ENCODE data around the gene CEP55.

The CEP55 gene

DNA sequence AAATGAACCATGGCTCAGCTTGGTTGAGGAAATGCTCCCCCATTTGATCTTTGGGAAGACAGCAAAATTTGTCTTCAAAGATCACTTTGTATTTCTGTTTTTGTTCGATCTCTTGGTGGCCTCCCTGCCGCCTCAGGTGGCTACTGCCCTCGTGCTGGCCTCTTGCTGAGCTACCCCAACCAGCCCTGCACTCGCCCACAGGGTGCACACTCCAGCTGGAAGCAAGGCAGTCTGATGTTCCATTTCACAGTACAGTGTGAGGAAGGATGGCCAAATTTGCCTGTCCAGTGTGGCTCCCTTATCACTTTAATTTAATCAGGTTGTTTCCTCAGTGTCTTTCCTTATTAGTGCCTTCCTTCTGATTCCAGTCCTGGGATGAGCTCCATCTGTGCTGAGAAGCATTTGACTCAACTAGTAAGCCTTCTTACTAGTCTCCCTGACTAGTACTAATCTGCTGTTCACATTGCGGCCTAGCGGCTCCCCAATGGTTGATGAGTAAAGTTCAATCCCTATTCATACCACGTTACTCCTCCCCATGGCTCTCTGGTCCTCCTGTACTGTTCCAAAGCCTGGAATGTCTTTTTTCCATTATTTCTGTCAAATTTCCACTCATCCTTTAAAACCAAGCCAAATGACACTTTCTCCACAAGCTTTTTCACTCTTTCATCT, 22.5 kb upstream of the CEP55 start:
- POLR2A ChIA-PET: interaction anchor here (0.8 to 2.0 kb wide), 2 partner anchors 8 to 96 kb away, joined by 3 to 4 read pairs; partner anchors contain the start of gene MYOF

DNA sequence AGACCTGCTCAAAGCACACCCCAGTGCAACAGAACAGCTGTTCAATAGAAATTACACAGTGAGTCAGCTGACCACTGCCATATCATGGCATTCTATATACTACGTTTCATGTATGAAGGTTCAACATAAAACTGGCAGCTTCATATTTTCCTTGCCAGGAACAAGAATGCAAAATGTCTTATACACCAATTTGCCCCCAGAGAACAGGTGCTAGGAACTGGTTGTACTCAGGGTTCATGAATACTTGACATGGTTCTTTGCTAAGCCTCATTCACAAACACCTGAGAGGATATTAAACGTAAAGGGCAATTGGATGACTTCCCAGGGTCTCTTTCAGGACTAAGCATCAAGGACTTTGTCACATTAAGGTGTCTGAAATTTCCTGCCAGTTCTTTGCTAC, 21.2 kb upstream of the CEP55 start:
- POLR2A ChIA-PET: no interaction called here
- TF ChIP-seq ZNF384 (IDR thresholded peaks at IDR 0.05) (no peak), CTBP1 (IDR thresholded peaks at IDR 0.05; ENCODE audit: borderline replicate concordance) (no peak)

More for the DNA sequence above, 22.5 kb upstream of the CEP55 start:
- TF ChIP-seq NFRKB (IDR thresholded peaks at IDR 0.05) (no peak), SUZ12 (IDR thresholded peaks at IDR 0.05) (no peak), ZNF384 (IDR thresholded peaks at IDR 0.05) (no peak), ARNT (IDR thresholded peaks at IDR 0.05) (no peak), LEF1 (IDR thresholded peaks at IDR 0.05; ENCODE audit: borderline replicate concordance) (no peak), FOXK2 (IDR thresholded peaks at IDR 0.05) (no peak), BHLHE40 (IDR thresholded peaks at IDR 0.05; ENCODE audit: borderline replicate concordance) (no peak), FOXM1 (IDR thresholded peaks at IDR 0.05; ENCODE audit: borderline replicate concordance) (no peak), TARDBP (IDR thresholded peaks at IDR 0.05) (no peak), SP1 (IDR thresholded peaks at IDR 0.05) (no peak), CTBP1 (IDR thresholded peaks at IDR 0.05; ENCODE audit: borderline replicate concordance) (no peak), L3MBTL2 (conservative IDR thresholded peaks at IDR 0.05) (no peak), ELF4 (IDR thresholded peaks at IDR 0.05) (no peak), FOXA1 (IDR thresholded peaks at IDR 0.05) (no peak), HDGF (IDR thresholded peaks at IDR 0.05; ENCODE audit: borderline replicate concordance) (no peak)
- TF ChIP-seq, protein P1, sequence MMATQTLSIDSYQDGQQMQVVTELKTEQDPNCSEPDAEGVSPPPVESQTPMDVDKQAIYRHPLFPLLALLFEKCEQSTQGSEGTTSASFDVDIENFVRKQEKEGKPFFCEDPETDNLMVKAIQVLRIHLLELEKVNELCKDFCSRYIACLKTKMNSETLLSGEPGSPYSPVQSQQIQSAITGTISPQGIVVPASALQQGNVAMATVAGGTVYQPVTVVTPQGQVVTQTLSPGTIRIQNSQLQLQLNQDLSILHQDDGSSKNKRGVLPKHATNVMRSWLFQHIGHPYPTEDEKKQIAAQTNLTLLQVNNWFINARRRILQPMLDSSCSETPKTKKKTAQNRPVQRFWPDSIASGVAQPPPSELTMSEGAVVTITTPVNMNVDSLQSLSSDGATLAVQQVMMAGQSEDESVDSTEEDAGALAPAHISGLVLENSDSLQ (IDR thresholded peaks at IDR 0.05): no peak
- DNase-seq (ENCODE audit: extremely low spot score): no peak
- CTCF ChIA-PET: interaction anchor here (0.6 kb wide), 2 partner anchors 88 to 95 kb away, joined by 3 read pairs; no protein-coding TSS in a partner anchor

DNA sequence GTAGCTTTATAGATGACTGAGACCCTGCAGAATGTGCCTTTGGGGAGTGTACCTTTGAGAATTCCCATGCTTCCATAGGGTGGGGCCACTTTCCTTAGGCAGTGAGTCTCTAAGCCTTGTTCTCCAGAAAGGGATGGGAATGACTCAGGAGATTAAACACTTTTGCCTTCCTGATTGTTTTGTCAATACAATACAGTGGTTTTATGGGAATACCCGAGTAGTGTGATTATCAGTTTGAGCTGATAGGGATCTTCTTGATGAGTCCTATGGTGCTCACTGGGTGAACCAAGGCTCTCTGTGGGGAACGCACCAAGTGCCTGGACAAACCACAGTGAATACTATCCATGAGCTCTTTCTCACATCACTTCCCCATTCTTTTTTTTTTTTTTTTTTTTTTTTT, 20.5 kb upstream of the CEP55 start:
- DNase-seq (ENCODE audit: extremely low spot score): no peak
- POLR2A ChIA-PET: no interaction called here
- no peak for TF ChIP-seq CTBP1 (IDR thresholded peaks at IDR 0.05; ENCODE audit: borderline replicate concordance)
- TF ChIP-seq ELF4 (IDR thresholded peaks at IDR 0.05): no peak
- no peak for TF ChIP-seq SP1 (IDR thresholded peaks at IDR 0.05)
- no peak for TF ChIP-seq ARNT (IDR thresholded peaks at IDR 0.05)
- TF ChIP-seq ZNF384 (IDR thresholded peaks at IDR 0.05): no peak
- CTCF ChIA-PET: interaction anchor here (0.6 to 2.1 kb wide), 3 partner anchors 93 to 99 kb away, joined by 3 to 10 read pairs (median 3); no protein-coding TSS in a partner anchor

More for the DNA sequence above, 21.2 kb upstream of the CEP55 start:
- CTCF ChIA-PET: interaction anchor here (1.3 to 2.1 kb wide), 2 partner anchors 95 to 99 kb away, joined by 3 to 10 read pairs; no protein-coding TSS in a partner anchor
- DNase-seq (ENCODE audit: extremely low spot score): no peak

DNA sequence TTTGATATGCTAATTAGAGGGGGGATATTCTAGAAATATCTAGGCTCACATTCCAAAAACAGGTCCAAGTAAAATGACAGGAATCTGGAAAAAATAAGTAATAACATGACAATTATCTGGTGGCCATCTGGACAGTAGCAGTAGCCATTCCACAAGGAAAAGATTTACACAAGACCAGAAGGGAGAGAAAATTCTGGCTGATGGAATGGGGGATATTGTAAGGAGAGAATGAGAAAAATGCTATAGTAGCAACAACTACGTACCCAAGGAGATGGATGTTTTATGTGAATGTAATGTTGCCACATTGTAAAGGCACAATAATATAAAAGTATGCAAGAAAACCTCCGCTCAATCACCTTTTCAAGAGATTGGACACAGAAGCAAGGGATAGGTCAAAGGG, 19.7 kb upstream of the CEP55 start:
- TF ChIP-seq NFRKB (IDR thresholded peaks at IDR 0.05) (no peak), LEF1 (IDR thresholded peaks at IDR 0.05; ENCODE audit: borderline replicate concordance) (no peak), ARNT (IDR thresholded peaks at IDR 0.05) (no peak), L3MBTL2 (conservative IDR thresholded peaks at IDR 0.05) (no peak), FOXM1 (IDR thresholded peaks at IDR 0.05; ENCODE audit: borderline replicate concordance) (no peak), CTBP1 (IDR thresholded peaks at IDR 0.05; ENCODE audit: borderline replicate concordance) (no peak), SUZ12 (IDR thresholded peaks at IDR 0.05) (no peak), TARDBP (IDR thresholded peaks at IDR 0.05) (no peak), BHLHE40 (IDR thresholded peaks at IDR 0.05; ENCODE audit: borderline replicate concordance) (no peak), HDGF (IDR thresholded peaks at IDR 0.05; ENCODE audit: borderline replicate concordance) (no peak), ELF4 (IDR thresholded peaks at IDR 0.05) (no peak), SP1 (IDR thresholded peaks at IDR 0.05) (no peak), ZNF384 (IDR thresholded peaks at IDR 0.05) (no peak), FOXA1 (IDR thresholded peaks at IDR 0.05) (no peak), FOXK2 (IDR thresholded peaks at IDR 0.05) (no peak)
- TF ChIP-seq, protein P1 (IDR thresholded peaks at IDR 0.05): no peak
- DNase-seq (ENCODE audit: extremely low spot score): no peak
- ChIA-PET CTCF (no interaction called here), POLR2A (no interaction called here)

DNA sequence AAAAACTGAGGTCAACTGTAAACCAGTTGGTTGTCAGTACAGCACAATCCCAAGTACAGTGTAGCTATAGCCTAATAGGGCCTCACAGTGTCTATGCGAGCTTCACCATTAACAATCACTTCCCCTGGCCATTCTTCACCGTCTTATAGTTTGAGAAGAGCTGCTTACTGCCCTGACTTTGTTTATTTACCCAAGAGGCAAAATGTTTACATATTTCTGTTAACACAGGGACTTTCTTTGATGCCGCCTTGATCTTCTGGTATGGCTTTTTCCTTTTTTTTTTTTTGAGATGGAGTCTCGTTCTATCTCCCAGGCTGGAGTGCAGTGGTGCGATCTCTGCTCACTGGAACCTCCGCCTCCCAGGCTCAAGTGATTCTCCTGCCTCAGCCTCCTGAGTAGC, 17.5 kb upstream of the CEP55 start:
- no peak for DNase-seq (ENCODE audit: extremely low spot score)
- no peak for TF ChIP-seq NFRKB (IDR thresholded peaks at IDR 0.05)
- TF ChIP-seq FOXM1 (IDR thresholded peaks at IDR 0.05; ENCODE audit: borderline replicate concordance): no peak
- TF ChIP-seq CTBP1 (IDR thresholded peaks at IDR 0.05; ENCODE audit: borderline replicate concordance): no peak
- no peak for TF ChIP-seq FOXK2 (IDR thresholded peaks at IDR 0.05)
- TF ChIP-seq BHLHE40 (IDR thresholded peaks at IDR 0.05; ENCODE audit: borderline replicate concordance): no peak
- TF ChIP-seq ARNT (IDR thresholded peaks at IDR 0.05): no peak
- CTCF ChIA-PET: interaction anchor here (0.6 to 1.1 kb wide), 2 partner anchors 38 to 109 kb away, joined by 3 to 9 read pairs; no protein-coding TSS in a partner anchor
- POLR2A ChIA-PET: no interaction called here

DNA sequence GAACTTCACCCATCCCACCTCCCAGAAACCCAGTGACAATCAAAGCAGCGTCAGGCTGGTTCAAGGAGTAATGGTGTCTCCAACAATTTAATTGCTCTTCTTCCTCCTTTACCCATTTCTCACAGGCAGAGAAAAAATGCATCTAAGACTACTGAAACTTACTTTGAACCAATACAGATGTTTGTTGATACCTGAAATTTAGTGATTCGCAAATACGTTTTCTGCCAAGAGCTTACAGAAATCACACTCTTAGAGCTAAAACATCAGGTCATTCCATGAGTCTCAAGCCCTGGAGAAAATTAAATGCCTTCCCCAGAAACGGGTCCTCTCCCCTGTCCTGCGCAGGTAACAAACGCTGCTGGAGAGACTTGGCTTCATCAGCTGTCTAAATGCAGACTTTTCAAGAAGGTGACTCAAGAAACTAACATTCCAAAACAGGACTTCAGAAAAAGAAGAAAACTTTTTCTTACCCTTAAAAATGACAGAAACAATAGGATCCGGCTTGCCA, 14.7 kb upstream of the CEP55 start:
- ChIA-PET CTCF (interaction anchor here (0.5 to 4.0 kb wide), 15 partner anchors 9 to 566 kb away, joined by 3 to 127 read pairs (median 5); partner anchors contain the start of gene CEP55), POLR2A (interaction anchor here (1.0 to 3.4 kb wide), 6 partner anchors 8 to 105 kb away, joined by 3 to 15 read pairs (median 8); partner anchors contain the start of gene CEP55)
- no peak for DNase-seq (ENCODE audit: extremely low spot score)
- TF ChIP-seq SP1 (IDR thresholded peaks at IDR 0.05) (no peak), ARNT (IDR thresholded peaks at IDR 0.05) (no peak), TARDBP (IDR thresholded peaks at IDR 0.05) (no peak), BHLHE40 (IDR thresholded peaks at IDR 0.05; ENCODE audit: borderline replicate concordance) (no peak), L3MBTL2 (conservative IDR thresholded peaks at IDR 0.05) (no peak)
